OCI-LY7 (cell line): ENCODE data around the gene BHLHE41.

ENCODE experiments used
- CTCF ChIP-seq: fragments of 200-600 bp; sonication (generic); conservative IDR thresholded peaks from 2 replicates; pipeline ENCODE4 v1.5.1; 2014; ENCODE audit warnings: mild to moderate bottlenecking, antibody characterized with exemption, low read length, moderate library complexity, mixed read lengths
- EZH2phosphoT487 ChIP-seq: fragments of 200-600 bp; sonication (generic); IDR thresholded peaks from 2 replicates; pipeline ENCODE4 v1.6.1; 2018; ENCODE audit warnings: low read depth, borderline replicate concordance, mild to moderate bottlenecking, mixed run types, antibody characterized with exemption, low read length, moderate library complexity, mixed read lengths

GRCh38 chr12:26122681-26123481, 2.0 kb downstream of the BHLHE41 start:
- TF ChIP-seq CTCF: no peak
- TF ChIP-seq EZH2phosphoT487: no peak
